A673 (cell line): ENCODE measurements around the gene TRIM52.

Experiments used
- EZH2 ChIP-seq: fragments of 200-600 bp; sonication (generic); IDR thresholded peaks from 2 replicates; pipeline ENCODE4 v1.6.1; 2017; ENCODE audit warnings: borderline replicate concordance, low read depth, mild to moderate bottlenecking, mixed read lengths, antibody characterized with exemption, low read length; ENCODE audit not compliant: poor library complexity, severe bottlenecking
- TF ChIP-seq, protein P1 (sequence below): fragments of 300-800, 200-600 bp; sonication (generic); conservative IDR thresholded peaks from 2 replicates; pipeline ENCODE4 v1.5.1; 2017; ENCODE audit warnings: low read depth, mild to moderate bottlenecking, antibody characterized with exemption, low read length, moderate library complexity, mixed read lengths

DNA sequence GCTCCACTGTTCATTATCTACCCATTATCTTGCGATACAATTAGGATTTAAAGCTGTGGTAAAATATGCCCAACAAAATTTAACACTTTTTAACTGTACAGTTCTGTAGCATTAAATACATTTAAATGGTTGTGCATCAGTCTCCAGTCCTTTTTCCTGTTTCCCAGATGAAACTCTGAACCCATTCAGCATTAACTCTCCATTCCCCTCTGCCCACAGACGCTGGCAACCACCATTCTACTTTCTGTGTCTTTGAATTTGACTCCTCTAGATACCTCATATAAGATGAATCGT is 53.0 kb downstream of the TRIM52 start:
- TF ChIP-seq, protein P1, sequence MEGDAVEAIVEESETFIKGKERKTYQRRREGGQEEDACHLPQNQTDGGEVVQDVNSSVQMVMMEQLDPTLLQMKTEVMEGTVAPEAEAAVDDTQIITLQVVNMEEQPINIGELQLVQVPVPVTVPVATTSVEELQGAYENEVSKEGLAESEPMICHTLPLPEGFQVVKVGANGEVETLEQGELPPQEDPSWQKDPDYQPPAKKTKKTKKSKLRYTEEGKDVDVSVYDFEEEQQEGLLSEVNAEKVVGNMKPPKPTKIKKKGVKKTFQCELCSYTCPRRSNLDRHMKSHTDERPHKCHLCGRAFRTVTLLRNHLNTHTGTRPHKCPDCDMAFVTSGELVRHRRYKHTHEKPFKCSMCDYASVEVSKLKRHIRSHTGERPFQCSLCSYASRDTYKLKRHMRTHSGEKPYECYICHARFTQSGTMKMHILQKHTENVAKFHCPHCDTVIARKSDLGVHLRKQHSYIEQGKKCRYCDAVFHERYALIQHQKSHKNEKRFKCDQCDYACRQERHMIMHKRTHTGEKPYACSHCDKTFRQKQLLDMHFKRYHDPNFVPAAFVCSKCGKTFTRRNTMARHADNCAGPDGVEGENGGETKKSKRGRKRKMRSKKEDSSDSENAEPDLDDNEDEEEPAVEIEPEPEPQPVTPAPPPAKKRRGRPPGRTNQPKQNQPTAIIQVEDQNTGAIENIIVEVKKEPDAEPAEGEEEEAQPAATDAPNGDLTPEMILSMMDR, result no peak
- TF ChIP-seq EZH2, result no peak
